C1 segment of cervical spinal cord (tissue), 14 donors: ENCODE data around the gene PPP2R5E.
"Not testable (repeated sequence)": the region's sequence is repeated elsewhere in the genome, so short reads cannot be mapped to it uniquely, and the experiment has no call there.

Experiments
- DNase-seq, 14 donors: peaks; one replicate each; lab custom pipeline; 2025; lab: John Stamatoyannopoulos, UW

The PPP2R5E gene

DNA sequence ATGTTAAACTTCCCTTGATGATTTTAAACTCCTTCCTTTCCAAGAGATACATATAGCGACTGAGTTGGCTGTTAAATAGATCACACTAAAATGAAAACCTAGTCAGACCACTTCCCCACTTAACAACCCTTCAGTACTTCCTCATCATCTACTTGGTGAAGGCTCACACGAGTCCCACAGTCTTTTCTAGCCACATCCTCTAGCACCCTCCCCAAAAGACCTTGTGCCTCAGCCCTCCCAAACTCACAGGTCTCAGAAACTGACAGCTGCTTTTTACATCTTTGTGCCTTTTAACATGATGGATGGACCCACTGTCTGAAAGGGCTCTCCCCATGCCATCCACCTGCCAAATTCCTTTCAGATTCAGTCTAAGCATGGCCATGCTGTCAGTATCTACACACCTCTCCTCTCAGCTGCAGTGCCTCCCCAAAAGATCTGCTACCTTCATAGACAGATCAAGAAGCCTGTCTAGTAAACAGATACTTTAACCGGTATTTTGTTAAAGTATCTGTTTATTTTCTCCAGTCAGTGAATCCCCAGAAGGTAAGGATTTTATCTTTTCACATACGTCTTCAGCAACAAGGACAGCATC is 159.3 kb downstream of the PPP2R5E start:
- DNase-seq: no peak

- no peak for DNase-seq
Observed at GRCh38 chr14:63378444-63378843, 164.7 kb downstream of the PPP2R5E start.

DNA sequence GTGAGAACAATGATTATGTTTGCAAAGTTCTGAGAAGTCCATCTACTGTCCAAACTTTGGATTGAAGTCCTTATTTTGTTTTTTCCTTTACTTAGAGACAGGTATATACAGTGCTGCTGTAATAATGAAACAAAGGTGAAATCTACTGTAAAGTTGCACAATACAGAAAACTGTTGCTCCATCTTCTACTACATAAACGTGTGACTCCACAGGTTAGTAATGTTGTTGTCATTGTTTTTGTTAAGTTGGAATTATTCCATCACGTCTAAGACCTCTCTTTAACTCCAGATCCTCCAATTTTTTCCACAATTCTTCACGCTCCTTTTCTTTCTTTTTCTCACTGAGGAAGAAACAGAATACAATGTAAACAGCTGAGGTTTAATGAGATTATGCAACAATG is 167.4 kb downstream of the PPP2R5E start:
- no peak for DNase-seq

DNA sequence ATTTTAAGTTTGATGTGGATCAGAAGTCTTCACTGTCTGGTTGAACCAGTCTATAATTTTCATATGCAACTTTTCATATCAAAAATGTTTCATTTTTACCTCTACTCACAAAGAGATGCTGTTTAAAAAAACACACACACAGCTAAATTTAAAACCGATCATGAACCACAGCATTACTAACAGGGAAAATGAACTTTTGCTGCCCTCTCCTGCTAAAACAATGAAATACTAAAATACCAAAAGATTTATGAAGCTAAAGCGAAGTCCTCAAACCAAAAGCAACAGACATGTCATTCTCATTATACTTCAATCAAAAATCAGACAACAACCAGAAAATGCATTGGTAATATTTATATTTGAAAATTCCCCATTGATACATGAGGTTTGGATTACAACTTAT is 171.6 kb downstream of the PPP2R5E start:
- not testable (repeated sequence) for DNase-seq

- no peak for DNase-seq
Observed at GRCh38 chr14:63371033-63371432, 172.1 kb downstream of the PPP2R5E start.

GRCh38 chr14:63367742-63368364 is 175.3 kb downstream of the PPP2R5E start:
- no peak for DNase-seq

DNA sequence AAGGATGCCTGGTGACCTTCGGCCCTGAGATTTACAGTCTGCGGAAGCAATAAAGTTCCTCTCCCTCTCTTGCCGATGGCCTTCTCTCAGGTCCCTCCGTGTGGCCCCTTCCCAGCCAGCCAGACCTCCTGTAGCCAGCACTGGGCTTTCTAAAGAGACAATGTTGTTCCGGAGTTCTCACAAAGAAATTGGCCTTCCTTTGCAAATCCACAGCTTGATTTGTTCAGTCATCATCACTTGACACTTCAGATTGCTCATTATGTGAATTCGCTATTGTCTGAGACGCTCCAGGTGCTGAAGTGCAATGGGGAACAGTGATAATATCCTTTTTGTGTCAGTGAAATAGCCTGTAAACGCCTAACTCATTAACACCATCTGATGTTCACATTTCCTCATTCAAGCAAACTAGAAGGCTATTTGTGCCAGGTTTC is 180.8 kb downstream of the PPP2R5E start:
- no peak for DNase-seq

DNA sequence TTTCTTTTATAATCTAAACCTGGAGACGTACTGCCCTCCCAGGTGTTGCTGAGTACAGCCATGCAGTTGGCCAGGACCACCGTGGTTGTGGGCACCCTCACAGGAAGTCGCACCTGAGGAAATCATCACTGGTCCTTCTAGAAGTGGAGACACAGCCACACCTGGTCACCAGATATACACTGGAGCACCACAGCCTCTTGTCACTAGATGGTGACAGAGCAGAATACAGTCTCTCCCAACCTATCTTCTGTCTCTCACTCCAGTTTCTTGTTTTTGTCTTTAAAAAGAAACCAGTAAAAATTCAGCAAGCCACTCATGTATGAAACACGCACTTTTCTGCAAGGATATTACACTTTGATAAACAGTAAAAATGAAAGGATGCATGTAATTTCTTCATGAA is 181.4 kb downstream of the PPP2R5E start:
- no peak for DNase-seq

GRCh38 chr14:63357841-63358240 is 185.3 kb downstream of the PPP2R5E start:
- DNase-seq: no peak

- DNase-seq: no peak
Observed at GRCh38 chr14:63345826-63346225, 197.4 kb downstream of the PPP2R5E start.

GRCh38 chr14:63344336-63344735 is 198.8 kb downstream of the PPP2R5E start:
- DNase-seq: no peak

DNA sequence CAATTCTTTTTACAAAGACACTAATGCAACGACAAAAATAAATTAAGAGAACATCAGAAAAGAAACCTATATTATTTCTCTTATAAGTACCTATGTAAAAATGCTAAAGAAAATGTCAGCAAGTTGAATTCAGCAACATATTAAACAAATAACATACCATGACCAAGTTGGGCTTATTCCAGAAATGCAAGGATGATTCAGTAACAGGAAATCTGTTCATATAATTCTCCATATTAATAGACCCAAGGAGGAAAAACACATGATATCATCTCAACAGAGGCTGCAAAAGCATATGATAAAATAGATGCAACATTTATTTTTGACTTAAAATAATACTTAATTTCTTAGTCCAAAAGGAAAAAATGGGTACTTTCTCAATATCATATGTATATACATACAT is 199.3 kb downstream of the PPP2R5E start:
- DNase-seq: no peak

DNA sequence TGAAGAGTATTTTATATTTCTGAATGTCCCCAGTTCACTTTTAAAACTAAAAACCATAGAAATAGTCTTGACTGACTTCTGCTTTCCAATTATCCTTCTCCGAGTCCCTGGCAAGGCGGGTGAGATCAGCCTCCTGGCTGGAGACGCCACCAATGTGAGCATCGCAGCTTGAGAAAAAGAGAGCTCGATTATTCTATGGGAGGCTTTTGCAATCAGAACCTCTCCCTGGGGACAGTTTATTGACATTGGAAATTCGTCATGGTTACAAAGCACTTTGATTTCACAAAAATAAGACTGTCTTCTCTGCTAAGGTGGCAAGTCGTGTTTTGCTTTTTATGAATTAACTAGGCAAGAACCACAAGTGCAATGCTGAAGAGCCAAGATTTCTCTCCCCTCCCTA is 200.8 kb downstream of the PPP2R5E start:
- DNase-seq: no peak

- DNase-seq: no peak
Observed at GRCh38 chr14:63328787-63329737, 214.1 kb downstream of the PPP2R5E start.

- no peak for DNase-seq
Observed at GRCh38 chr14:63326840-63327239, 216.3 kb downstream of the PPP2R5E start.

- no peak for DNase-seq
Observed at GRCh38 chr14:63322897-63323573, 220.1 kb downstream of the PPP2R5E start.

GRCh38 chr14:63322472-63322871 is 220.7 kb downstream of the PPP2R5E start:
- no peak for DNase-seq
